Keratinocyte (primary cell): ENCODE results near the gene CDH10. TPM values are rescaled to one million over a fixed set of nuclear protein-coding genes. Genes with fewer than 3 reads are reported as not detected.

Experiments used
- DNase-seq: peaks from one replicate; pipeline ENCODE4 v3.0.0-alpha.2; 2011; ENCODE audit warnings: low read depth, missing footprints, low spot score
- FAIRE-seq: peaks from 2 replicates; lab custom pipeline; 2011; peaks lifted over from hg19 to GRCh38; lab: Jason Lieb, UNC
- H2AFZ ChIP-seq: 2 replicates; pipeline ENCODE4 v1.6.0; 2012; ENCODE audit warnings: low read length, control low read depth, inconsistent platforms; ENCODE audit not compliant: control insufficient read depth
- H3K27ac ChIP-seq: 2 replicates; pipeline ENCODE4 v1.5.1; 2011; ENCODE audit warnings: low read length; ENCODE audit not compliant: control insufficient read depth, insufficient read depth
- H3K27me3 ChIP-seq: 3 replicates; pipeline ENCODE4 v1.6.0; 2011; ENCODE audit warnings: low read length; ENCODE audit not compliant: control insufficient read depth, insufficient read depth; ENCODE audit errors: extremely low read depth
- H3K36me3 ChIP-seq, 2 experiments: 2 replicates in 1 of 2; 3 replicates in 1 of 2; pipeline ENCODE4 v1.5.1; 2011; ENCODE audit warnings: low read length in 2 of 2, mild to moderate bottlenecking in 1 of 2; ENCODE audit not compliant: control insufficient read depth in 2 of 2, insufficient read depth in 2 of 2; ENCODE audit errors: extremely low read depth in 1 of 2
- H3K4me1 ChIP-seq: 3 replicates; pipeline ENCODE4 v1.5.1; 2011; ENCODE audit warnings: low read length; ENCODE audit not compliant: control insufficient read depth, insufficient read depth; ENCODE audit errors: extremely low read depth
- H3K4me2 ChIP-seq: 3 replicates; pipeline ENCODE4 v1.6.0; 2011; ENCODE audit warnings: low read depth, low read length; ENCODE audit not compliant: control insufficient read depth, insufficient read depth; ENCODE audit errors: extremely low read depth
- H3K4me3 ChIP-seq, 3 experiments: fragments of 200-600 bp in 1 of 3; sonication (generic) in 1 of 3; 2 replicates in 2 of 3; 3 replicates in 1 of 3; pipeline ENCODE4 v1.5.1; 2011 to 2016; ENCODE audit warnings: low read length in 3 of 3, mild to moderate bottlenecking in 3 of 3, control low read depth in 2 of 3, inconsistent platforms in 1 of 3, low read depth in 1 of 3, mixed read lengths in 1 of 3, mixed run types in 1 of 3, moderate library complexity in 1 of 3; ENCODE audit not compliant: control insufficient read depth in 2 of 3, insufficient read depth in 2 of 3; ENCODE audit errors: extremely low read depth in 1 of 3
- H3K79me2 ChIP-seq: 2 replicates; pipeline ENCODE4 v1.6.0; 2012; ENCODE audit warnings: low read length; ENCODE audit not compliant: control insufficient read depth, insufficient read depth
- H3K9ac ChIP-seq: 3 replicates; pipeline ENCODE4 v1.6.0; 2011; ENCODE audit warnings: low read length; ENCODE audit not compliant: control insufficient read depth, insufficient read depth; ENCODE audit errors: extremely low read depth
- H3K9me1 ChIP-seq: 3 replicates; pipeline ENCODE4 v1.6.0; 2011; ENCODE audit warnings: low read length; ENCODE audit not compliant: control insufficient read depth, insufficient read depth; ENCODE audit errors: extremely low read depth
- H3K9me3 ChIP-seq: 2 replicates; pipeline ENCODE4 v1.5.1; 2012; ENCODE audit warnings: low read depth, low read length; ENCODE audit not compliant: control insufficient read depth
- H4K20me1 ChIP-seq: 3 replicates; pipeline ENCODE4 v1.6.0; 2011; ENCODE audit warnings: low read length; ENCODE audit not compliant: control insufficient read depth, insufficient read depth; ENCODE audit errors: extremely low read depth
- EZH2 ChIP-seq: IDR thresholded peaks from one replicate; pipeline ENCODE4 v1.6.1; 2012; ENCODE audit warnings: inconsistent platforms, mild to moderate bottlenecking, low read length, moderate library complexity
- dilution Hi-C: fragments of 300-500 bp; cut with MboI; formaldehyde crosslinking; loops from one replicate; pipeline ENCODE4 v1.7.0; 2020; ENCODE audit warnings: low sequenced_read_pairs; ENCODE audit not compliant: extremely low pct_ligation_motif_present
- polyA plus RNA-seq, 5 experiments: library from polyadenylated mRNA; depleted of rRNA in 3 of 5; stranded (reverse) in 3 of 5; stranded (forward) in 1 of 5; unstranded in 1 of 5; fragments of >200 nt; gene quantifications; 1 replicate in 1 of 5; 2 replicates in 3 of 5; 3 replicates in 1 of 5; pipeline versions ENCODE4 v1.2.1 to v1.2.3, GENCODE V29; 2011 to 2012; ENCODE audit warnings: missing spikeins in 2 of 5, low read depth in 1 of 5, low replicate concordance in 1 of 5
- TF ChIP-seq, protein P1 (sequence below), 3 experiments: IDR thresholded peaks in 1 of 3; conservative IDR thresholded peaks in 1 of 3; optimal IDR thresholded peaks in 1 of 3; 2 replicates in 2 of 3; 3 replicates in 1 of 3; pipeline versions ENCODE3 to v1.5.1; 2011; ENCODE audit warnings: low read length in 3 of 3, mild to moderate bottlenecking in 3 of 3, moderate library complexity in 2 of 3, control low read depth in 1 of 3, inconsistent platforms in 1 of 3; ENCODE audit not compliant: insufficient read depth in 2 of 3; ENCODE audit errors: extremely low read depth in 1 of 3

CDH10 gene
- polyA plus RNA-seq, 1 donor (not counting 4 experiments of a cell fraction or from before 2014, with no cell fraction given), result 0.26 TPM

DNA sequence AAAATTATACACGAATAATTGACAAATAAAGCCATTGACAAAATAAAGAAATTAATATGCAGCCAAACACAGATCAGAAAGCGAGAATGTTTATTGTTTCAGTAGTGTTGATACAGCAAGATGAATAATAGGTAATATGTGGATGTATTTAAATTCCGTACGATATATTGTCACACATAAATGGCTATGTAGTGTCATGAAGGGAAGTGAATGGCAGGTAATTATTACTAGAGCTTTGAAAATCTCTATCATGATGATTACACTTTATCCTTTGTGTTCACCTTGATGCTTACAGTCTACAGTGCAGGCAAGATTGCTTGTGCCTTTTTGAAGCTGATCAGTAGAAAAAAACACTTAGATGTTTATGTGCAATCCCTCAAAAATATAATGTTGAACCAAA is 23.3 kb upstream of the CDH10 start:
- no peak overlapping the region for H3K4me3 ChIP-seq
- dilution Hi-C loops, result no loop called here
- H3K4me1 ChIP-seq, result no peaks in the 10 kb centered on the region
- no peaks in the 10 kb centered on the region for H3K36me3 ChIP-seq
- FAIRE-seq, result no peak
- no peaks in the 10 kb centered on the region for H4K20me1 ChIP-seq
- no peaks in the 10 kb centered on the region for H3K79me2 ChIP-seq
- H3K27ac ChIP-seq, result no peak overlapping the region
- no peak for TF ChIP-seq EZH2
- TF ChIP-seq, protein P1, sequence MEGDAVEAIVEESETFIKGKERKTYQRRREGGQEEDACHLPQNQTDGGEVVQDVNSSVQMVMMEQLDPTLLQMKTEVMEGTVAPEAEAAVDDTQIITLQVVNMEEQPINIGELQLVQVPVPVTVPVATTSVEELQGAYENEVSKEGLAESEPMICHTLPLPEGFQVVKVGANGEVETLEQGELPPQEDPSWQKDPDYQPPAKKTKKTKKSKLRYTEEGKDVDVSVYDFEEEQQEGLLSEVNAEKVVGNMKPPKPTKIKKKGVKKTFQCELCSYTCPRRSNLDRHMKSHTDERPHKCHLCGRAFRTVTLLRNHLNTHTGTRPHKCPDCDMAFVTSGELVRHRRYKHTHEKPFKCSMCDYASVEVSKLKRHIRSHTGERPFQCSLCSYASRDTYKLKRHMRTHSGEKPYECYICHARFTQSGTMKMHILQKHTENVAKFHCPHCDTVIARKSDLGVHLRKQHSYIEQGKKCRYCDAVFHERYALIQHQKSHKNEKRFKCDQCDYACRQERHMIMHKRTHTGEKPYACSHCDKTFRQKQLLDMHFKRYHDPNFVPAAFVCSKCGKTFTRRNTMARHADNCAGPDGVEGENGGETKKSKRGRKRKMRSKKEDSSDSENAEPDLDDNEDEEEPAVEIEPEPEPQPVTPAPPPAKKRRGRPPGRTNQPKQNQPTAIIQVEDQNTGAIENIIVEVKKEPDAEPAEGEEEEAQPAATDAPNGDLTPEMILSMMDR (optimal IDR thresholded peaks at IDR 0.05 in 1 of 3, IDR thresholded peaks at IDR 0.05 in 1 of 3, conservative IDR thresholded peaks at IDR 0.05 in 1 of 3; ENCODE audit: extremely low read depth in 1 of 3, insufficient read depth in 2 of 3, low read length in 3 of 3), result no peak
- no peak overlapping the region for H2AFZ ChIP-seq
- no peak overlapping the region for H3K4me2 ChIP-seq
- H3K9ac ChIP-seq, result no peak overlapping the region
- DNase-seq, result no peak
- H3K9me3 ChIP-seq, result no peaks in the 10 kb centered on the region
- H3K9me1 ChIP-seq, result no peaks in the 10 kb centered on the region
- no peaks in the 10 kb centered on the region for H3K27me3 ChIP-seq

DNA sequence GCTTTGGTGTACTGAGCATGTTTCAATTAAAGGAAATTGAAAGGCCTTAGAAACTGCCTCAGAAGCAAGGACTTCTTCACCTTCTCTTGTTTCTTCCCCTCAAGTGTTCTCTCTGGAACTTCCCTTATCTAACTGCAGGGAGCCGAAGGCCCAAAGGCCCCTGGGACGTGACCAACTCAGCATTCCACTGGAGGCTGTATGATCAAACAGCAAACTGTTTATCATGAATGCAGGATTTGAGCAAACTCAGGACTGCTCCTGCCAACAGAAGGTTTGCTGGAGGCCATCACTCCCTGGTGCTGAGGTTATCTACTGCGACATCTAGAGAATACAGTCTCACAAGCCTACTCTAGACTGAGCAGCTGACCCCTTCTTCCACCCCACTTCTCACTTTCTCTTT is 4.8 kb upstream of the CDH10 start:
- no peak for FAIRE-seq
- no peak overlapping the region for H3K9ac ChIP-seq
- H3K79me2 ChIP-seq, result no peaks in the 10 kb centered on the region
- dilution Hi-C loops, result no loop called here
- no peaks in the 10 kb centered on the region for H3K36me3 ChIP-seq
- no peak overlapping the region for H3K4me2 ChIP-seq
- TF ChIP-seq, protein P1 (optimal IDR thresholded peaks at IDR 0.05 in 1 of 3, IDR thresholded peaks at IDR 0.05 in 1 of 3, conservative IDR thresholded peaks at IDR 0.05 in 1 of 3; ENCODE audit: extremely low read depth in 1 of 3, insufficient read depth in 2 of 3, low read length in 3 of 3), result no peak
- TF ChIP-seq EZH2, result no peak
- H3K4me3 ChIP-seq, result no peak overlapping the region
- H3K4me1 ChIP-seq, result no peaks in the 10 kb centered on the region
- no peaks in the 10 kb centered on the region for H3K27me3 ChIP-seq
- no peak overlapping the region for H3K27ac ChIP-seq
- H3K9me3 ChIP-seq, result no peaks in the 10 kb centered on the region
- H4K20me1 ChIP-seq, result no peaks in the 10 kb centered on the region
- H2AFZ ChIP-seq, result no peak overlapping the region
- DNase-seq, result no peak
- H3K9me1 ChIP-seq, result no peaks in the 10 kb centered on the region
